Medulla oblongata (tissue), 1 donor: ENCODE measurements around the gene SLC16A13.
"Not testable (repeated sequence)": the region's sequence is repeated elsewhere in the genome, so short reads cannot be mapped to it uniquely, and the experiment has no call there.

ENCODE experiments used
- DNase-seq: peaks from one replicate; pipeline ENCODE4 v3.0.0-alpha.2; 2015; ENCODE audit errors: extremely low spot score

The SLC16A13 gene

GRCh38 chr17:7029659-7030058 is 6.2 kb upstream of the SLC16A13 start:
- DNase-seq = no peak

DNA sequence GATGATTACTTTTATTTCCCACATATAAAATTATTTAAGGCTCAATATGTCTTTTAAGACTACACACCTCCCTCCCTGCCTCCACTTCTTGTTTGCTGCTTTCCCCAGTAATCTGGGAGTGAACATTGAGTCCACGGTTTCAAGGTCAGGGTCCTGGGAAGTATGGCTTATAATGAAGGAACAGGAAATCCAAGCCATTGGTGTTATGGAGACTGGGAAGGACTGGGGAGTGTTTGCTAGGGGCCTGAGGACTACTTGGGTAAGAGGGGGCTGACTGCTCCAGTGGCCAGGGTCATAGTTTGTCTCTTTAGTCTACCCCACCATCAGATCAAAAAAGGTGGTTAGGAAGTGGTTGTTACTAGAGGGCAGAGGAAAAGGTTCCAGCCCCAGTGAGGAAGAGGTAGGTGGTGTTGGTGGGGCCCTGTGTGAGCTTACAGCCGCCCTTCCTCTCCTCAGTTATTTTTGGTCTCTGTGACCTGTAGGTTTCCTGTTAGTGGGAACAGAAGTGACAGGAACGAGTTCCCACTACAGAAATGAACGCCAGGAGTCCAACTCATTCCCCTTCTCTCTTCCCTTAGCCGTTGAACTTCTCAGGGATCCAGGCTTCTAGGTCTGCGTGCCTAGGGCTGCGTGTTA is 742 bp upstream of the SLC16A13 start:
- no peak for DNase-seq

DNA sequence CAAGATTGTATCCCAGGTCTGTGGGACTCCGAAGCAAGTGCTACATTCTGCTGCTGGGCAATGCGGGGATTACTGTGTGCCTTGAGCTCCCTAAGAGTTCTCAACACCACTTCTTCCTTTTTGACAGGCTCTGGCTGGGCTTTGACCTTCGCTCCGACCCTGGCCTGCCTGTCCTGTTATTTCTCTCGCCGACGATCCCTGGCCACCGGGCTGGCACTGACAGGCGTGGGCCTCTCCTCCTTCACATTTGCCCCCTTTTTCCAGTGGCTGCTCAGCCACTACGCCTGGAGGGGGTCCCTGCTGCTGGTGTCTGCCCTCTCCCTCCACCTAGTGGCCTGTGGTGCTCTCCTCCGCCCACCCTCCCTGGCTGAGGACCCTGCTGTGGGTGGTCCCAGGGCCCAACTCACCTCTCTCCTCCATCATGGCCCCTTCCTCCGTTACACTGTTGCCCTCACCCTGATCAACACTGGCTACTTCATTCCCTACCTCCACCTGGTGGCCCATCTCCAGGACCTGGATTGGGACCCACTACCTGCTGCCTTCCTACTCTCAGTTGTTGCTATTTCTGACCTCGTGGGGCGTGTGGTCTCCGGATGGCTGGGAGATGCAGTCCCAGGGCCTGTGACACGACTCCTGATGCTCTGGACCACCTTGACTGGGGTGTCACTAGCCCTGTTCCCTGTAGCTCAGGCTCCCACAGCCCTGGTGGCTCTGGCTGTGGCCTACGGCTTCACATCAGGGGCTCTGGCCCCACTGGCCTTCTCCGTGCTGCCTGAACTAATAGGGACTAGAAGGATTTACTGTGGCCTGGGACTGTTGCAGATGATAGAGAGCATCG is 2.4 kb downstream of the SLC16A13 start:
- no peak for DNase-seq

GRCh38 chr17:7039832-7040231 is 4.0 kb downstream of the SLC16A13 start:
- no peak for DNase-seq

DNA sequence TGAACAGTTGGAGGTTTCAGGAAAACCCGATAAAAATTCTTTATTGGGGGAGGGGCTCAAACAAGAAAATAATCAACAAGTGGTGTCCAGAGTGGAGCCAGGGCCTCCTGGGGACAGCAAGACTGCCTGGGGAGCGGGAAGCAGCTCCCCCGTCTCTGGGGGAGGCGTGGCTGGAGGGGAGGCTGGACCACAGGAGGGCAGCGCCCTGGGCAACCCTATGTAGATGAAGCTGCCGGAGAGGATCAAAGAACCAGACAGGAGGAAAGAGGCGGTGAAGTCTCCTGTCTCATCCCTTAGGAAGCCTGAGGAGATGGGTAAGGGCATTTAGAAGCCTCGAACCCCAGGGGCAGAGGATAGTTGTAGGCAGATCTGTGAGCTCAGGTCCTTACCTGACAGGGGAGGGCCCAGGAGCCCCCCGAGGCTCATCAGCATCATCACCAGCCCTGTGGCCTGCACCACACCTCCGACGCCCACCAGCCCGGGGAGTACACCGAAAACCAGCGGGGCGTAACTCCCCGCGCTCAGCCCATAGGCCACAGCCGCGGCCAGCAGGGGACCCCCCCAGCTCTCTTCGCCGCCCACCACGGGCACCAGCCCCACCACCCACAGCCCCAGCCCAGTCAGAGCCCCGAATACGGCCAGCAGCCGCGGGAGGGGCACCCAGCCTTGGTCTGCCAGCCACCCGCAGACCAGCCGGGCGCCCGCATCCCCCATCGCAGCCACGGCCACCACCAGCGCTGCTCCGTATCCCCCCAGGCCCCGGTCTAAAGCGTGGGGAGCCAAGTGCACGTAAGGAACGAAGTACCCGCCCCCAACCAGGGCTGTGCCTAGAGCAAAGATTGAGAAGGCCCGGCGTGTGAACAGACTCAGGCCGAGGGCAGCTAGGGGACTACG is 6.0 kb downstream of the SLC16A13 start:
- no peak for DNase-seq

DNA sequence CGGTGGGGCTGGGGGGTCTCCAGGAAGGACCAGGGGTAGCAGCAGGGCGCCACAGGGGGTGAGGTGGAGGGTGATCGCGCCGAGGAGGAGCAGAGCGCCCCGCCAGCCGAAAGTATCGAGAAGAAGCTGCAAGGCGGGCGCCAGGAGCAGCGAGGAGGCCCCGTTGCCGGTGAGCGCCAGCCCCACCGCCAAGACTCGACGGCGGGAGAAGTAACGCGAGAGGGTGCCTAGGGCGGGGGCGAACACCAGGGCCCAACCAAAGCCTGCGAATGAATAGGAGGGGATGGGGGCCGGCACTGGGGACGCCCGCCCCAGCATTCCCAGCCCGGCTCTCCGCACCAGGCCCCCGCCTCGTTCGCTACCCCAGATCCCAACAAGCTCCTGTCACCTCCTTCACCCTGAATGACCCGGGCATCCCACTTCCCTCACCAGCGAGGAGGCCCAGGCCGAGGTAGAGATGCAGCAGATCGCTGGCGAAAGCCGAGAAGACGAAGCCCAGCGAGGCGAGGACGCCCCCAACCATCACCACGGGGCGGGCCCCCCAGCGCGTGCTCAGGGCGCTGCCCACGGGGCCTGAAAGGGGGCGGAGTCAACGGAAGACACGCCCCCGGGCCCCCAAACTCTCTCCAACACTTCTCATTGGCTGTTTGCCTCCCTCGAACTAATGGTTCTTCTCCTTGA is 6.8 kb downstream of the SLC16A13 start:
- no peak for DNase-seq

GRCh38 chr17:7043182-7043496 is 7.3 kb downstream of the SLC16A13 start:
- DNase-seq = no peak

DNA sequence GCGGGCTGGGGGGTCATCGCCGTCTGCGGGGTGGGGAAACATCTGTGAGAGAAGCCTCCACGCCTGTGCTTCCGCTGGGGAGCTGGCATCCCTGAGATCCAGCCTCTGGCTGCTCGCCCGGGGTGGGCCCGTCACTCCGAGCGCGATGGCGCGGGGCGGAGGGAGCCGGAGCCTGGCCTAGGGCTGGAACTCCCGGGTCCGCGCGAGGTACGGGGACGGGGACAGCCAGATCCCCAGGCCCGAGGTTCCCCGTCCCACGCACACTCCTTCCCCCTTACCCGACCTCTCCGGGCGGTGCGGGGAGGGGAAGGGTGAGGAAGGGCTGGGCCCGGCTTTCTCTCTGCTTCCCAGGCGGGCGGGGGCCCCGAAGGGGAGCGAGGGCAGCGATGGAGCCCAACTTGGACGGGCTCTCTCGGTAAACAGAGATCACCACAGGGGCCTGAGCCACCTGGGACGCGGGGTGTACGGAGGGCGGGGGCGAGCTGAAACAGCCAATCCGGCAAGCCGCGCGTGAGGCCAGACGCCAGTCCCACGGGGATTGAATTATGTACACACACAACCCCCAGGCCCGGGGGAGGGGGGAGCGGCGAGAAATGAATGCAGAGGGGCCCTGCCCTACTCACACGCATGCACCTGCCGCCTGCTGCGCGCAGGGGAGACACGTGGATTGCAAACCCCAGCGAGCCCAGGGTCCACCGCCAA is 7.8 kb downstream of the SLC16A13 start, which contains the start of gene SLC16A11:
TSS of gene SLC16A11 (minus strand) at position 596 of the 702 bp plus-strand sequence. CDS start at position 17, 579 bp downstream.
- DNase-seq = no peak

DNA sequence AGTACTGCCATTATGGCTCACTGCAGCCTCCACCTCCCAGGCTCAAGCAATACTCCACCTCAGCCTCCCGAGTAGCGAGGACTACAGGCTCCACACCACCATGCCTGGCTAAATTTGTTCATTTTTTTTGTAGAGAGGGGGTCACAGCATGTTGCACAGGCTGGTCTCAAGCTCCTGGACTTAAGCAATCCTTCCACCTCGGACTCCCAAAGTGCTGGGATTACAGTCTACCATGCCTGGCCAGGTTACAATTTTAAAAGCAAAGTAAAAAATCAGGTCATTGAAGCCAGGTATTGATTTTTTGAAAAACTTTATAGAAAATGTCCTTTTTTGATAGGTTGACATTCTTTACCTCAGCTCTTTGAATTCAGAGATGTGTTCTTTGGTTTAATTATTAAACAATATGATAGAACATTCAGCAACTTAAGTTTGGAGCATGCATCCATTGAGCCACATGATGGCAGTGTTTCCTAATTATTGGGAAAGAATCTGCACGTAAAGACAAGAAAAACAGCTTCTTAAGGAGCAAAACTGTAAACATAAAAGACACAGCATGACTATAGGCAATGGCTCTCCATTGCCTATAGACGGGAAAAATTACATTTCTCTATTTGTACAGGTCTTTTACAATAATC is 9.8 kb downstream of the SLC16A13 start:
- peak; percentile 83 for DNase-seq

DNA sequence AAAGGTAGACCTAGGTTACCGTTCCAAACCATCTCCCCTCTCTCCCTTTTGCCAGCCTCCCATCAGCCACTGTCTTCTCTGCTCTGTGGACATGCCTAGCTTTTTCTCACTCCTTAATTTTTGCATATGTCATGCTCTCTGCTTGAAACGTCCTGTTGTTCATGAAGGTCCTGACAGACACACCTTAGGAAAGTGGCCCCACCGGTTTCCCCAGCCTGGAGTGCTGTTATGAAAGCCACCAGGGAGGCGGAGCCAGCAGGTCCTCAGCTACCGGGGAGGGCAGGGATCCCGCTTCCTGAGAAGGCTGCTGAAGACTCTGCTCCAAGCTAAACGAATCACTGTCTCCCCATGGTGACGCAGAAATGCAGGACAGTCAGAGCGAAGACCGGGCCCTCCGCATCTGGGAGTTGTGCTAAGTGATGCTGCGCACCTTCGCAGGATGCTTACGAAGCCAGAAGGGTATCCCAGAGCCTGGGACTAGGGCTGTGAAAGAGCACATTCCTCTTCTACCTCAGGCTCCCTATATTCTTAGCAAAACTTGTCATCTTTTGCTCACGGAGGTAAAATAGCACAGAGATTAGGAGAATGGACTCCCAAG is 10.4 kb downstream of the SLC16A13 start:
- no peak for DNase-seq

DNA sequence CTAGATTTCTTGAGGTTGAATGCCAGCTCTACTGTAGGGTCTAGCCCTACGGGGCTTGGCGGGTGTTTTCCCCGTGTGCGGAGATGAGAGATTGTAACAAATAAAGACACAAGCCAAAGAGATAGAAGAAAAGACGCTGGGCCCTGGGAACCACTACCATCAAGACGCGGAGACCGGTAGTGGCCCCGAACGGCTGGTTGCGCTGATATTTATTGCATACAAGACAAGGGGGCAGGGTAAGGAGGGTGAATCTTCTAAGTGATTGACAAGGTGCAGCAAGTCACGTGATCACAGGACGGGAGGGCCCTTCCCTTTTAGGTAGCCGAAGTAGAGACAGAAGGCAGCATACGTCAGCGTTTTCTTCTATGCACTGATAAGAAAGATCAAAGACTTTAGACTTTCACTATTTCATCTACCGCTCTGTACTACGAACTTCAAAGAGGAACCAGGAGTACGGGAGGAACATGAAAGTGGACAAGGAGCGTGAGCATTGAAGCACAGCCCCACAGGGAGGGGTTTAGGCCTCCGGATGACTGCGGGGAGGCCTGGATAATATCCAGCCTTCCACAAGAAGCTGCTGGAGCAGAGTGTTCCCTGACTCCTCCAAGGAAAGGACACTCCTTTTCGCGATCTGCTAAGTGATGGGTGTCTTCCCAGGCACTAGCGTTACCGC is 11.0 kb downstream of the SLC16A13 start:
- not testable (repeated sequence) for DNase-seq

- DNase-seq = no peak
Measured at GRCh38 chr17:7047566-7047965, 11.8 kb downstream of the SLC16A13 start.

DNA sequence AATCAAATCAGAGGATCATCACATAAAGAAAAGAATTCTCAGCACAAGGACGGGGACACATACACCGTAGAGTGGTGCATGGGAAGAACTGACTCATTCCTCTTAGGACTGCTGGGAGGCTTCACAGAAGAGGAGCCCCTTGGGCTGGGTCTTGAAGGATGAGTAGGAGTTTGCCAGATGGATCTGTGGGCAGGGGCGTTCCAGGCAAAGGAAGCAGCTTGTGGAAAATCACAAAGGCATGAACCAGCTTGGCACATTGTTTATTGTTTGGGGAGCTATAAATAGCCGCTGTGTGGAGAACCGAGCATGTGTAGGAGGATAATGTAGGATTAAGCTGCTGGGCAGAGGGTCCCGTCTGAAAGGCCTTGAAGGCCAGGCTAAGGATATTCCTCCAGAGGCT is 13.2 kb downstream of the SLC16A13 start:
- no peak for DNase-seq

DNA sequence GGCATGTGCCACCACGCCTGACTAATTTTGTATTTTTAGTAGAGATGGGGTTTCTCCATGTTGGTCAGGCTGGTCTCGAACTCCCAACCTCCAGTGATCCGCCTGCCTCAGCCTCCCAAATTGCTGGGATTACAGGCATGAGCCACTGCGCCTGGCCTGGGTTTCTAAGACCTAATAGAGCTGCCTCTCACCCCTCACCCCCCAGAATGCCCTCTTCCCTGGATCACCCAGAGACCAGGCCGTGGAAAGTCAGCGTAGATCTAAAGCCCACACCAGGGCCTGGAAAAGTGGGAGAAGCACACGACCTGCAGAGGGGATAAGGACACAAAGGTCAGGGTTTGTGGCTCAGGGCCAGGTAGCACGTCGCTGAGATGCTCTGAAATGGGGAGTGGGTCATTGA is 14.8 kb downstream of the SLC16A13 start:
- DNase-seq = not testable (repeated sequence)

DNA sequence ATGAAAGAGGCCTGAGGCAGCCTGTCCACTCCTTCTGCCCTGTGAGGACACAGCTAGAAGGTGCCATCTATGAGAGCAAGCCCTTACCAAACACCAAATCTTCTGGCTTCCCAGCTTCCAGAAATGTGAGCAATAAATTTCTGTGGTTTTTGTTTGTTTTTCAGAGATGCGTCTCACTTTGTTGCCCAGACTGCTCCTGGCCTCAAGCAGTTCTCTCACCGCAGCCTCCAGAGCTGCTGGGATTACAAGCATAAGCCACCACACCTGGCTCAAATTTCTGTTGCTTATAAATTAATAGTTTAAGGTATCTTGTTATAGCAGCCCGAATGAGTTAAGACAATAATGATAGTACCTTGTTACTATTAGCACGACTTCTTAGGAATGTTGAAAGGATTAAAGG is 20.6 kb downstream of the SLC16A13 start:
- DNase-seq = no peak

DNA sequence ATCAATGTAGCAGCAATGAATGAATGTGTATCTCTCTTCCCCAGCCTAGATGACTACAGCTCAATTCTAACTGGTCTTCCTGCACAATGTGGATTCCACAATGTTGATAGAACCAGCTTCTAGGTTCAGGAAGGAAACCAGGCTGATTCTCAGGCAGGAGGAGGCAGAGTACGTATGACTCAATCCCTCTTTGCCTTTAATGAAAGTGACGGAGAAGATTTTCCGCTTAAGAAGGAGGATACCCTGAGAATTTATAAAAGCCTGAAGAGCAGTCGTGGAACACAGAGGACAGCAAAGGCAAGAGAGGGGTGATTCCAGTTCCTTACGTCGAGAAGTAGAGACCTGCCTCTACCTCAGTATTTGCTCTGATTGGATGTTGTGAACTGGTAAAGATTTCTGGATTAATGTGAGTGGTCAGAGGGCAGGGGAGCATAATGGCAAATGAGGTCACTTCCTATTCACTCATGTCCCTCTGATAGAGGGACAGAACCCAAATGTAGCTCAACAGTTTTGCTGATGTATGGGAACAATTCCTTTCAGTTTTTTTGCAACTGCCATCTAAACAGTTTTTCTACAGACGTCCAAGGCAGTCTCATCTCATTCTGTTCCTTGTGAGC is 23.1 kb downstream of the SLC16A13 start:
- no peak for DNase-seq

DNA sequence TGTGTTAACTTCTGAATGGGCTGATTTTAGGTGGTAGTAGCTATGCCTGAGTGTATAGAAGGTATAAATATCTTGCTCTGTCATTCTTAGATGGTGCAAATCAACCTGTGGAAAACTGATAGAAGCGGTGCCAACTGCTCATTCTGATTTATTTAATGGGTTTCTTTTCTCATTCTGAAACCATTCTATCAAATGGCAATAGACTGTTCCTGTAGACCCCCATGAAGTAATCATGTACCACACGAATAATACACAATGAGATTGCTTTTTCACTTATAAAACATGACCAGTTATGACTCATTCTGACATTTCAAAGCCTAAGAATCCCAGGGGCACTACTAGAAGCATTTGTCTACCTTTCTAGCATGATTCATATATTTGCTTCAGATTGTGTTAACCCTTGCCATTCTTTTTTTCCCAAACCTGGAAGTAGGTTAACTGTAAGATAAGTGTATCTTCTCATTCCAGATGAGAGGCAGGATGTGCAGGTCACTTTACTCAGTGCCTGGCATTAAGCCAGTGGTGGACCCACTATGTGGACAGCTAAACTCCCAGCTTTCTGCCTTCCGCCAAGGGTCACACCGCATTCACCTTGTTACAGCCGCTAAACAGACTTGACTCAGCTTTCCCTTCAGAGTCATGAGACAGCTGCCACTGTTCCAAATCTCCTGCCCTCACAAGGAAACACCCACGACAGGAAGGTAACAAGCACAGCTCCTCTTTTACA is 24.5 kb downstream of the SLC16A13 start:
- no peak for DNase-seq

DNA sequence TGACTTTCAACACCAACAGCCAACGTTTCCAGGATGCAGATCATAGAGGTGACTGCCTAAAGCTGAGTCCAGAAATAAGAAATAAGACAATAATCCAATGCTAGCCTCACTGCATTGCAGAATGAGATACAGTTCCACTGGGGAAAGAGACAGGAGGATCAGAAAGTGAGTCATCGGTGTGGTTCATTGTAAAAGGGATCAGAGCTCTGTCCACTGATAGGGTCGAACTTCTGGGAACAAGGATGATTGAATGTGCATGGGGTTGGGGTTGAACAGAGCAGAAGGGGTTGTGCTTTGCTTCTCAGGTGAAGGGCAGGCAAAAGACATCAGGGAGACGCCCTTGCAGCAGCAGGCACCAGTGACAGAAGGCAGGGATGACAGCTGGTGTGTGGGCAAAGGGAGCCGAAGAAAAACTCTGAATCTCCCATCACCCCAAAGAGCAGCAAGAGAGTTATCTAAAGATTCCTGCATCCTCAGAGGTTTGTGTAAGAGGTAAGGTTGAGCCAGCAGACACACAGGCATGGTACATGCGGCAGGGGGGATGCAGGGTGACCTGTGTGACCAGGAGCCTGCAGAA is 27.8 kb downstream of the SLC16A13 start:
- no peak for DNase-seq
